Gastroesophageal sphincter (tissue), 3 donors: ENCODE data around the gene GPT2.

Experiments used
- POLR2A ChIP-seq, 2 donors: fragments of 450-650 bp; IDR thresholded peaks; one replicate each; pipeline ENCODE4 v1.6.1; 2017; ENCODE audit warnings: antibody characterized with exemption in 2 of 2, mild to moderate bottlenecking in 2 of 2, moderate library complexity in 1 of 2
- TF ChIP-seq, protein P1 (sequence below), 4 experiments: fragments of 200-600 bp in 2 of 4; fragments of 450-650 bp in 2 of 4; sonication (generic) in 1 of 4; IDR thresholded peaks; one replicate each; pipeline ENCODE4 v1.5.1; 2017 to 2019; ENCODE audit warnings: antibody characterized with exemption in 4 of 4, mild to moderate bottlenecking in 2 of 4, moderate library complexity in 2 of 4

DNA sequence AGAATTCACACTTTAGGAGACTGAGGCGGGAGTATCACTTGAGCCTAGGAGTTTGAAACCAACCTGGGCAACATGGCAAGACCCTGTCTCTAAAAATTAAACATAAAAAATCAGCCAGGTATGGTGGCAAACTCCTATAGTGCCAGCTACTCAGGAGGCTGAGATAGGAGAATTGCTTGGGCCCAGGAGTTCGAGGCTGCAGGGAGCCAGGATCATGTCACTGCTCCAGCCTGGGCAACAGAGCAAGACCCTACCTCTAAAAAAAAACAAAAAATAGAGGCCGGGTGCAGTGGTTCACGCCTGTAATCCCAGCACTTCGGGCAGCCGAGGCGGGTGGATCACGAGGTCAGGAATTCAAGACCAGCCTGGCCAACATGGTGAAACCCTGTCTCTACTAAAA lies 8.9 kb upstream of the GPT2 start:
- TF ChIP-seq, protein P1, sequence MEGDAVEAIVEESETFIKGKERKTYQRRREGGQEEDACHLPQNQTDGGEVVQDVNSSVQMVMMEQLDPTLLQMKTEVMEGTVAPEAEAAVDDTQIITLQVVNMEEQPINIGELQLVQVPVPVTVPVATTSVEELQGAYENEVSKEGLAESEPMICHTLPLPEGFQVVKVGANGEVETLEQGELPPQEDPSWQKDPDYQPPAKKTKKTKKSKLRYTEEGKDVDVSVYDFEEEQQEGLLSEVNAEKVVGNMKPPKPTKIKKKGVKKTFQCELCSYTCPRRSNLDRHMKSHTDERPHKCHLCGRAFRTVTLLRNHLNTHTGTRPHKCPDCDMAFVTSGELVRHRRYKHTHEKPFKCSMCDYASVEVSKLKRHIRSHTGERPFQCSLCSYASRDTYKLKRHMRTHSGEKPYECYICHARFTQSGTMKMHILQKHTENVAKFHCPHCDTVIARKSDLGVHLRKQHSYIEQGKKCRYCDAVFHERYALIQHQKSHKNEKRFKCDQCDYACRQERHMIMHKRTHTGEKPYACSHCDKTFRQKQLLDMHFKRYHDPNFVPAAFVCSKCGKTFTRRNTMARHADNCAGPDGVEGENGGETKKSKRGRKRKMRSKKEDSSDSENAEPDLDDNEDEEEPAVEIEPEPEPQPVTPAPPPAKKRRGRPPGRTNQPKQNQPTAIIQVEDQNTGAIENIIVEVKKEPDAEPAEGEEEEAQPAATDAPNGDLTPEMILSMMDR (IDR thresholded peaks at IDR 0.05) = no peak
- no peak for TF ChIP-seq POLR2A (IDR thresholded peaks at IDR 0.05)
